AG20443 (cell line): ENCODE measurements around the gene NTRK2.

ENCODE experiments used
- DNase-seq: peaks from one replicate; pipeline ENCODE4 v3.0.0; 2012; ENCODE audit warnings: low spot score, mixed read lengths

The NTRK2 gene

GRCh38 chr9:84681516-84682285, 12.2 kb downstream of the NTRK2 start:
- DNase-seq = no peak

GRCh38 chr9:84686068-84686467, 16.5 kb downstream of the NTRK2 start:
- DNase-seq = no peak

- DNase-seq = no peak
These were observed 19.4 kb downstream of the NTRK2 start for GRCh38 chr9:84688956-84689355.

- no peak for DNase-seq
These were observed 22.1 kb downstream of the NTRK2 start for GRCh38 chr9:84691634-84692033.

GRCh38 chr9:84694248-84694647, 24.7 kb downstream of the NTRK2 start:
- DNase-seq = no peak

GRCh38 chr9:84697042-84697441, 27.5 kb downstream of the NTRK2 start:
- DNase-seq = no peak

GRCh38 chr9:84697509-84698114, 28.1 kb downstream of the NTRK2 start:
- DNase-seq = peak; percentile 75

GRCh38 chr9:84698323-84698722, 28.8 kb downstream of the NTRK2 start:
- no peak for DNase-seq

- no peak for DNase-seq
These were observed 30.5 kb downstream of the NTRK2 start for GRCh38 chr9:84699984-84700383.

GRCh38 chr9:84701801-84702200, 32.3 kb downstream of the NTRK2 start:
- no peak for DNase-seq

- DNase-seq = no peak
These were observed 32.9 kb downstream of the NTRK2 start for GRCh38 chr9:84702471-84702870.

GRCh38 chr9:84703793-84704192, 34.3 kb downstream of the NTRK2 start:
- DNase-seq = no peak

GRCh38 chr9:84705128-84705527, 35.6 kb downstream of the NTRK2 start:
- no peak for DNase-seq

- DNase-seq = no peak
These were observed 38.9 kb downstream of the NTRK2 start for GRCh38 chr9:84708400-84708799.

- no peak for DNase-seq
These were observed 39.5 kb downstream of the NTRK2 start for GRCh38 chr9:84709056-84709455.

GRCh38 chr9:84710701-84711397, 41.3 kb downstream of the NTRK2 start:
- DNase-seq = no peak

- no peak for DNase-seq
These were observed 41.9 kb downstream of the NTRK2 start for GRCh38 chr9:84711398-84711777.

GRCh38 chr9:84711936-84712335, 42.4 kb downstream of the NTRK2 start:
- DNase-seq = peak; percentile 17

- no peak for DNase-seq
These were observed 46.7 kb downstream of the NTRK2 start for GRCh38 chr9:84716217-84716616.

GRCh38 chr9:84718476-84718875, 48.9 kb downstream of the NTRK2 start:
- no peak for DNase-seq

GRCh38 chr9:84722388-84722989, 53.0 kb downstream of the NTRK2 start:
- DNase-seq = no peak

GRCh38 chr9:84723426-84723825, 53.9 kb downstream of the NTRK2 start:
- no peak for DNase-seq

- DNase-seq = no peak
These were observed 62.2 kb downstream of the NTRK2 start for GRCh38 chr9:84731696-84732095.
